CD14-positive monocyte (primary cell): Measurements from ENCODE around the gene SLC24A3. TPM values are rescaled to one million over a fixed set of nuclear protein-coding genes. Genes with fewer than 3 reads are reported as not detected.

Experiments
- DNase-seq, 3 donors: peaks; one replicate each; pipeline ENCODE4 v3.0.0-alpha.2; 2011 to 2022
- H2AFZ ChIP-seq: 2 replicates; pipeline ENCODE4 v1.6.0; 2012; ENCODE audit warnings: mild to moderate bottlenecking, low read depth, low read length, inconsistent platforms; ENCODE audit not compliant: insufficient read depth, poor library complexity, severe bottlenecking
- H3K27ac ChIP-seq, 2 donors: 1 replicate in 1 of 2; 2 replicates in 1 of 2; pipeline ENCODE4 v1.5.1; 2012 to 2013; ENCODE audit warnings: low read length in 2 of 2, control low read depth in 1 of 2, inconsistent platforms in 1 of 2, low read depth in 1 of 2, mild to moderate bottlenecking in 1 of 2
- H3K27me3 ChIP-seq, 2 donors: one replicate each; pipeline versions ENCODE4 v1.6.0 to v1.6.1; 2011 to 2013; ENCODE audit warnings: low read length in 2 of 2; ENCODE audit not compliant: control insufficient read depth in 2 of 2, insufficient read depth in 2 of 2
- H3K36me3 ChIP-seq, 2 donors: replicated peaks in 1 of 2; 1 replicate in 1 of 2; 2 replicates in 1 of 2; pipeline versions ENCODE4 v1.5.1 to v1.6.1; 2012 to 2013; ENCODE audit warnings: low read length in 2 of 2, control low read depth in 1 of 2, inconsistent platforms in 1 of 2, mild to moderate bottlenecking in 1 of 2; ENCODE audit not compliant: insufficient read depth in 2 of 2, control insufficient read depth in 1 of 2
- H3K4me1 ChIP-seq, 2 donors: 1 replicate in 1 of 2; 2 replicates in 1 of 2; pipeline versions ENCODE4 v1.5.1 to v1.6.1; 2012 to 2013; ENCODE audit warnings: low read length in 2 of 2, control low read depth in 1 of 2, inconsistent platforms in 1 of 2, mild to moderate bottlenecking in 1 of 2, moderate library complexity in 1 of 2; ENCODE audit not compliant: insufficient read depth in 2 of 2, control insufficient read depth in 1 of 2
- H3K4me2 ChIP-seq: replicated peaks from 2 replicates; pipeline ENCODE3; 2012; ENCODE audit warnings: low read length, moderate library complexity, mild to moderate bottlenecking; ENCODE audit not compliant: poor library complexity, severe bottlenecking; ENCODE audit errors: extremely low read depth
- H3K4me3 ChIP-seq, 3 experiments: fragments of 200-600 bp in 1 of 3; sonication (generic) in 1 of 3; replicated peaks in 1 of 3; 1 replicate in 2 of 3; 2 replicates in 1 of 3; pipeline ENCODE4 v1.5.1; 2011 to 2013; ENCODE audit warnings: low read length in 3 of 3, mild to moderate bottlenecking in 3 of 3, control low read depth in 2 of 3, low read depth in 2 of 3, inconsistent platforms in 1 of 3, moderate library complexity in 1 of 3
- H3K79me2 ChIP-seq: 2 replicates; pipeline ENCODE4 v1.6.0; 2012; ENCODE audit warnings: mild to moderate bottlenecking, control low read depth, inconsistent platforms, low read length, moderate library complexity; ENCODE audit not compliant: insufficient read depth
- H3K9ac ChIP-seq: 2 replicates; pipeline ENCODE4 v1.6.0; 2017; ENCODE audit warnings: low read length, mild to moderate bottlenecking; ENCODE audit not compliant: insufficient read depth, poor library complexity, severe bottlenecking
- H3K9me3 ChIP-seq, 2 donors: replicated peaks in 1 of 2; 1 replicate in 1 of 2; 2 replicates in 1 of 2; pipeline versions ENCODE4 v1.5.1 to v1.6.1; 2012 to 2013; ENCODE audit warnings: low read length in 2 of 2, control low read depth in 1 of 2; ENCODE audit not compliant: control insufficient read depth in 1 of 2, insufficient read depth in 1 of 2
- H4K20me1 ChIP-seq: 2 replicates; pipeline ENCODE4 v1.6.0; 2012; ENCODE audit warnings: mild to moderate bottlenecking, low read length, control low read depth, moderate library complexity; ENCODE audit not compliant: insufficient read depth
- H3K27ac Mint-ChIP-seq, 7 donors: one replicate each; pipeline ENCODE4 v1.8.0; 2020; ENCODE audit warnings: mild to moderate bottlenecking in 7 of 7, mixed read lengths in 7 of 7, moderate library complexity in 6 of 7, inconsistent platforms in 2 of 7
- H3K27me3 Mint-ChIP-seq, 3 donors: one replicate each; pipeline ENCODE4 v1.8.0; 2021 to 2022; ENCODE audit warnings: low read depth in 3 of 3, mild to moderate bottlenecking in 3 of 3, mixed read lengths in 3 of 3, moderate library complexity in 3 of 3, inconsistent platforms in 1 of 3
- H3K36me3 Mint-ChIP-seq, 2 donors: one replicate each; pipeline ENCODE4 v1.8.0; 2020; ENCODE audit warnings: mixed read lengths in 2 of 2, inconsistent platforms in 1 of 2, mild to moderate bottlenecking in 1 of 2
- H3K4me1 Mint-ChIP-seq: one replicate; pipeline ENCODE4 v1.8.0; 2020; ENCODE audit warnings: mild to moderate bottlenecking, mixed read lengths
- H3K4me3 Mint-ChIP-seq, 2 donors: one replicate each; pipeline ENCODE4 v1.8.0; 2020; ENCODE audit warnings: mild to moderate bottlenecking in 2 of 2, mixed read lengths in 2 of 2, moderate library complexity in 1 of 2
- H3K9me3 Mint-ChIP-seq, 7 donors: one replicate each; pipeline ENCODE4 v1.8.0; 2020 to 2022; ENCODE audit warnings: mixed read lengths in 7 of 7, mild to moderate bottlenecking in 6 of 7, moderate library complexity in 6 of 7, inconsistent platforms in 2 of 7
- CTCF ChIP-seq: fragments of 200-600 bp; IDR thresholded peaks from one replicate; pipeline ENCODE4 v1.8.0; 2022; ENCODE audit warnings: antibody characterized with exemption, mild to moderate bottlenecking
- WGBS: methylation state at CpG from one replicate; pipeline ENCODE4 v1.1.5; 2013; ENCODE audit warnings: missing lambda C conversion rate; ENCODE audit not compliant: insufficient coverage; 5-methylcytosine and 5-hydroxymethylcytosine counted together
- intact Hi-C, 2 donors: fragments of 100-400 bp; cut with micrococcal nuclease; formaldehyde crosslinking; loops; one replicate each; pipeline versions ENCODE4 v1.15.0 to v1.15.1; 2023
- polyA plus RNA-seq, 3 donors: library from polyadenylated mRNA; depleted of rRNA in 1 of 3; unstranded in 2 of 3; stranded (reverse) in 1 of 3; fragments of 300-500 nt in 2 of 3; fragments of >200 nt in 1 of 3; fragmentation: Illumina TruSeq in 2 of 3; gene quantifications; 1 replicate in 2 of 3; 2 replicates in 1 of 3; pipeline ENCODE4 v1.2.3, GENCODE V29; 2012 to 2021

Gene SLC24A3
- polyA plus RNA-seq, 3 donors: 0.04 to 0.08 TPM; not detected in 1

- no peak overlapping the region for H3K9ac ChIP-seq
- H3K4me1 ChIP-seq: peaks cover 32 to 37% of the 10 kb centered on the region in 2 donors
- intact Hi-C loops: loop anchor here in 1 of 2 donors (5.0 kb wide), 1 partner anchor 35 kb away; no protein-coding TSS in a partner anchor
Observed at GRCh38 chr20:19761841-19762240, 549.4 kb downstream of the SLC24A3 start.

GRCh38 chr20:19764207-19764606 is 551.8 kb downstream of the SLC24A3 start:
- 67% methylated on average over 6 of the region's 8 CpGs for WGBS
- Histone ChIP-seq H2AFZ (no peak overlapping the region), H3K9me3 (no peaks in the 10 kb centered on the region), H3K36me3 (peaks cover 3 to 7% of the 10 kb centered on the region in 2 donors), H3K4me1 (peaks cover 20% of the 10 kb centered on the region in 2 donors), H3K4me3 (no peak overlapping the region), H3K9ac (no peak overlapping the region), H3K27me3 (no peaks in the 10 kb centered on the region), H3K79me2 (peaks cover 37% of the 10 kb centered on the region), H4K20me1 (peaks cover 38% of the 10 kb centered on the region), H3K4me2 (no peak overlapping the region), H3K27ac (no peak overlapping the region)
- TF ChIP-seq CTCF: no peak
- H3K27ac Mint-ChIP-seq: no peak overlapping the region
- peak; percentile 15 to 21 (median 19) for DNase-seq
- H3K9me3 Mint-ChIP-seq: no peaks in the 10 kb centered on the region
- no peak overlapping the region for H3K4me3 Mint-ChIP-seq
- peaks cover 27% of the 10 kb centered on the region for H3K4me1 Mint-ChIP-seq
- H3K27me3 Mint-ChIP-seq: peaks cover 0 to 3% (median 0%) of the 10 kb centered on the region in 3 donors
- intact Hi-C loops: loop anchor here in 1 of 2 donors (5.0 kb wide), 1 partner anchor 37 kb away; no protein-coding TSS in a partner anchor
- H3K36me3 Mint-ChIP-seq: peaks cover 24 to 52% of the 10 kb centered on the region in 2 donors

More at GRCh38 chr20:19761841-19762240, 549.4 kb downstream of the SLC24A3 start:
- Histone ChIP-seq H4K20me1 (peaks cover 26% of the 10 kb centered on the region), H3K27me3 (no peaks in the 10 kb centered on the region), H3K9me3 (no peaks in the 10 kb centered on the region), H3K4me2 (no peak overlapping the region), H3K36me3 (peaks cover 0 to 7% of the 10 kb centered on the region in 2 donors), H3K79me2 (peaks cover 40% of the 10 kb centered on the region), H3K4me3 (no peak overlapping the region), H2AFZ (no peak overlapping the region), H3K27ac (no peak overlapping the region)
- no peaks in the 10 kb centered on the region for H3K9me3 Mint-ChIP-seq
- no peak overlapping the region for H3K4me3 Mint-ChIP-seq
- TF ChIP-seq CTCF: no peak
- H3K4me1 Mint-ChIP-seq: peaks cover 34% of the 10 kb centered on the region
- H3K27ac Mint-ChIP-seq: peak overlapping the region in 2 of 7 donors; percentile 14 to 41
- DNase-seq: no peak
- H3K36me3 Mint-ChIP-seq: peaks cover 16 to 34% of the 10 kb centered on the region in 2 donors
- peaks cover 0 to 3% (median 0%) of the 10 kb centered on the region in 3 donors for H3K27me3 Mint-ChIP-seq
- no CpG with 5 or more reads among the region's 2 CpGs for WGBS
